ENCODE data around the gene NFIA. TPM values are rescaled to one million over a fixed set of nuclear protein-coding genes. Genes with fewer than 3 reads are reported as not detected.

NFIA gene
- total RNA-seq, 1 experiment from 2014 or later = 12.7 TPM

GRCh38 chr1:61264825-61265242 is 182.5 kb downstream of the NFIA start:
- intact Hi-C loops (cut with micrococcal nuclease) = no loop called here
- H3K9me3 ChIP-seq (ENCODE audit: low read length) = no peaks in the 10 kb centered on the region
- no peaks in the 10 kb centered on the region for H3K79me2 ChIP-seq (ENCODE audit: low read length)
- DNase-seq = no peak
- H3K36me3 ChIP-seq (ENCODE audit: low read depth, low read length) = no peaks in the 10 kb centered on the region
- TF ChIP-seq EZH2 (IDR thresholded peaks at IDR 0.05; ENCODE audit: low read length, unreplicated experiment) (no peak), CTCF (conservative IDR thresholded peaks at IDR 0.05; ENCODE audit: low read depth, low read length) (no peak), EZH2phosphoT487 (IDR thresholded peaks at IDR 0.05; ENCODE audit: borderline replicate concordance, low read length) (no peak)
- no peaks in the 10 kb centered on the region for H3K9me2 ChIP-seq (replicated peaks; ENCODE audit: low read length)
- no peaks in the 10 kb centered on the region for H4K20me1 ChIP-seq (ENCODE audit: low read length)
- no peak overlapping the region for H2AFZ ChIP-seq (ENCODE audit: low read length)
- no peaks in the 10 kb centered on the region for H3K27me3 ChIP-seq (ENCODE audit: low read length)
- ATAC-seq = no peak
- no peak overlapping the region for H3K4me3 ChIP-seq (ENCODE audit: low read length)
- H3K9ac ChIP-seq (ENCODE audit: low read length) = no peak overlapping the region
- BruUV-seq (replicated peaks) = no TSS peak
- CTCF ChIA-PET = interaction anchor here (0.6 kb wide), 1 partner anchor 221 kb away, joined by 3 read pairs; no protein-coding TSS in a partner anchor
- no peak overlapping the region for H3K27ac ChIP-seq (ENCODE audit: low read length)
- H3K4me2 ChIP-seq (ENCODE audit: low read length) = no peak overlapping the region
- no peaks in the 10 kb centered on the region for H3F3A ChIP-seq (ENCODE audit: low read length, unreplicated experiment)
- POLR2A ChIA-PET (ENCODE audit: unreplicated experiment) = no interaction called here
- 0 out of 2 replicates have a peak, but pooled peaks cover 3% of the 10 kb centered on the region for H3K4me1 ChIP-seq (ENCODE audit: insufficient read depth, low read length)

GRCh38 chr1:61265665-61266064 is 183.3 kb downstream of the NFIA start:
- no peak overlapping the region for H3K4me3 ChIP-seq (ENCODE audit: low read length)
- H4K20me1 ChIP-seq (ENCODE audit: low read length) = no peaks in the 10 kb centered on the region
- POLR2A ChIA-PET (ENCODE audit: unreplicated experiment) = no interaction called here
- DNase-seq (no peak), ATAC-seq (no peak)
- no peak overlapping the region for H3K27ac ChIP-seq (ENCODE audit: low read length)
- intact Hi-C loops (cut with micrococcal nuclease) = no loop called here
- no peaks in the 10 kb centered on the region for H3K36me3 ChIP-seq (ENCODE audit: low read depth, low read length)
- H3K9me2 ChIP-seq (replicated peaks; ENCODE audit: low read length) = no peaks in the 10 kb centered on the region
- H3K9ac ChIP-seq (ENCODE audit: low read length) = no peak overlapping the region
- no peak overlapping the region for H3K4me2 ChIP-seq (ENCODE audit: low read length)
- no peak overlapping the region for H2AFZ ChIP-seq (ENCODE audit: low read length)
- TF ChIP-seq CTCF (conservative IDR thresholded peaks at IDR 0.05; ENCODE audit: low read depth, low read length) = no peak
- TF ChIP-seq EZH2 (IDR thresholded peaks at IDR 0.05; ENCODE audit: low read length, unreplicated experiment) = no peak
- TF ChIP-seq EZH2phosphoT487 (IDR thresholded peaks at IDR 0.05; ENCODE audit: borderline replicate concordance, low read length) = no peak
- H3K4me1 ChIP-seq (ENCODE audit: insufficient read depth, low read length) = 0 out of 2 replicates have a peak, but pooled peaks cover 3% of the 10 kb centered on the region
- no TSS peak for BruUV-seq (replicated peaks)
- no peaks in the 10 kb centered on the region for H3K9me3 ChIP-seq (ENCODE audit: low read length)
- CTCF ChIA-PET = no interaction called here
- no peaks in the 10 kb centered on the region for H3K27me3 ChIP-seq (ENCODE audit: low read length)
- H3F3A ChIP-seq (ENCODE audit: low read length, unreplicated experiment) = no peaks in the 10 kb centered on the region
- no peaks in the 10 kb centered on the region for H3K79me2 ChIP-seq (ENCODE audit: low read length)

GRCh38 chr1:61266738-61267137 is 184.4 kb downstream of the NFIA start:
- POLR2A ChIA-PET (ENCODE audit: unreplicated experiment) = no interaction called here

More at GRCh38 chr1:61266738-61267137, 184.4 kb downstream of the NFIA start:
- Histone ChIP-seq H3K9ac (ENCODE audit: low read length) (no peak overlapping the region), H3K4me1 (ENCODE audit: insufficient read depth, low read length) (0 out of 2 replicates have a peak, but pooled peaks cover 3% of the 10 kb centered on the region), H3K9me2 (replicated peaks; ENCODE audit: low read length) (no peaks in the 10 kb centered on the region), H4K20me1 (ENCODE audit: low read length) (no peaks in the 10 kb centered on the region), H3K27ac (ENCODE audit: low read length) (no peak overlapping the region), H2AFZ (ENCODE audit: low read length) (no peak overlapping the region), H3K36me3 (ENCODE audit: low read depth, low read length) (no peaks in the 10 kb centered on the region), H3K79me2 (ENCODE audit: low read length) (no peaks in the 10 kb centered on the region), H3K27me3 (ENCODE audit: low read length) (no peaks in the 10 kb centered on the region), H3K4me2 (ENCODE audit: low read length) (no peak overlapping the region), H3K9me3 (ENCODE audit: low read length) (no peaks in the 10 kb centered on the region), H3F3A (ENCODE audit: low read length, unreplicated experiment) (no peaks in the 10 kb centered on the region), H3K4me3 (ENCODE audit: low read length) (no peak overlapping the region)
- peak; percentile 50 for DNase-seq
- no TSS peak for BruUV-seq (replicated peaks)
- peak; percentile 74 for ATAC-seq
- intact Hi-C loops (cut with micrococcal nuclease) = no loop called here
- CTCF ChIA-PET = no interaction called here
- no peak for TF ChIP-seq EZH2 (IDR thresholded peaks at IDR 0.05; ENCODE audit: low read length, unreplicated experiment)
- TF ChIP-seq EZH2phosphoT487 (IDR thresholded peaks at IDR 0.05; ENCODE audit: borderline replicate concordance, low read length) = no peak
- no peak for TF ChIP-seq CTCF (conservative IDR thresholded peaks at IDR 0.05; ENCODE audit: low read depth, low read length)

Measured in PC-3 (cell line).